ENCODE measurements around the gene OVCH1. TPM values are rescaled to one million over a fixed set of nuclear protein-coding genes. Genes with fewer than 3 reads are reported as not detected.

OVCH1 gene
- total RNA-seq, 1 experiment from 2014 or later, result 0.04 TPM

DNA sequence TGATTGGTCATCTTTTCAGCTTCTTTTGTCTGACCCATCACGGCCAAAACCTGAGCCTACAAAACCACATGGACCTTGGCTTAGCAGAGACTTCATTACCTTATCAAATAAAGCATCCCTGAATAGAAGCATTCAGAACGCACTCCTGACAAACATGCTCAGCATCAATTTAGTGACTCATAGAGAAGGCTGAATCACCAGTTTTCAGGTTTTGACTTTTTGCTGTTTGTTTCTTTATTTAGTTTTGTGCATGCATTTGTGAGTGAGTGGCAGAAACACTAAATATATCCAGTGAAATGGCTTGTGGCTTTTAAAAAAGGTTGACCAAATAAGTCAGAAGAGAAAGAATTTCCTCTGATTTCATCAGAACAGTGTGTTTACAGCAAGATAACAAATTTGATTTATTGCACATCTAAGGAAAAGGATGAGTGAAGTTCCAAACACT is 19.0 kb upstream of the OVCH1 start:
- Mint-ChIP-seq H3K27ac (no peak overlapping the region), H3K36me3 (peaks cover 6% of the 10 kb centered on the region; the same call in 1 of the 2 replicates), H3K4me1 (no peaks in the 10 kb centered on the region), H3K4me3 (no peak overlapping the region), H3K9me3 (no peaks in the 10 kb centered on the region), H3K27me3 (ENCODE audit: low read depth) (no peaks in the 10 kb centered on the region)
- ATAC-seq (no peak), DNase-seq (ENCODE audit: low spot score) (no peak)
- POLR2A ChIA-PET, result no interaction called here
- TF ChIP-seq ZNF317 (CRISPR knock-in tag; IDR thresholded peaks at IDR 0.05; ENCODE audit: borderline replicate concordance, low read depth) (no peak), NR2C2 (CRISPR knock-in tag; IDR thresholded peaks at IDR 0.05) (no peak), OVOL2 (CRISPR knock-in tag; IDR thresholded peaks at IDR 0.05; ENCODE audit: borderline replicate concordance) (no peak), EMX1 (CRISPR knock-in tag; IDR thresholded peaks at IDR 0.05) (no peak), ZNF263 (CRISPR knock-in tag; IDR thresholded peaks at IDR 0.05; ENCODE audit: low read depth) (no peak), GABPB1 (CRISPR knock-in tag; IDR thresholded peaks at IDR 0.05) (no peak), ZNF416 (CRISPR knock-in tag; IDR thresholded peaks at IDR 0.05) (no peak), ZBTB21 (CRISPR knock-in tag; IDR thresholded peaks at IDR 0.05; ENCODE audit: borderline replicate concordance) (no peak), ZNF423 (CRISPR knock-in tag; IDR thresholded peaks at IDR 0.05) (no peak), MXD4 (CRISPR knock-in tag; IDR thresholded peaks at IDR 0.05; ENCODE audit: borderline replicate concordance) (no peak), SMAD4 (CRISPR knock-in tag; IDR thresholded peaks at IDR 0.05) (no peak)
- TF ChIP-seq, protein P1, sequence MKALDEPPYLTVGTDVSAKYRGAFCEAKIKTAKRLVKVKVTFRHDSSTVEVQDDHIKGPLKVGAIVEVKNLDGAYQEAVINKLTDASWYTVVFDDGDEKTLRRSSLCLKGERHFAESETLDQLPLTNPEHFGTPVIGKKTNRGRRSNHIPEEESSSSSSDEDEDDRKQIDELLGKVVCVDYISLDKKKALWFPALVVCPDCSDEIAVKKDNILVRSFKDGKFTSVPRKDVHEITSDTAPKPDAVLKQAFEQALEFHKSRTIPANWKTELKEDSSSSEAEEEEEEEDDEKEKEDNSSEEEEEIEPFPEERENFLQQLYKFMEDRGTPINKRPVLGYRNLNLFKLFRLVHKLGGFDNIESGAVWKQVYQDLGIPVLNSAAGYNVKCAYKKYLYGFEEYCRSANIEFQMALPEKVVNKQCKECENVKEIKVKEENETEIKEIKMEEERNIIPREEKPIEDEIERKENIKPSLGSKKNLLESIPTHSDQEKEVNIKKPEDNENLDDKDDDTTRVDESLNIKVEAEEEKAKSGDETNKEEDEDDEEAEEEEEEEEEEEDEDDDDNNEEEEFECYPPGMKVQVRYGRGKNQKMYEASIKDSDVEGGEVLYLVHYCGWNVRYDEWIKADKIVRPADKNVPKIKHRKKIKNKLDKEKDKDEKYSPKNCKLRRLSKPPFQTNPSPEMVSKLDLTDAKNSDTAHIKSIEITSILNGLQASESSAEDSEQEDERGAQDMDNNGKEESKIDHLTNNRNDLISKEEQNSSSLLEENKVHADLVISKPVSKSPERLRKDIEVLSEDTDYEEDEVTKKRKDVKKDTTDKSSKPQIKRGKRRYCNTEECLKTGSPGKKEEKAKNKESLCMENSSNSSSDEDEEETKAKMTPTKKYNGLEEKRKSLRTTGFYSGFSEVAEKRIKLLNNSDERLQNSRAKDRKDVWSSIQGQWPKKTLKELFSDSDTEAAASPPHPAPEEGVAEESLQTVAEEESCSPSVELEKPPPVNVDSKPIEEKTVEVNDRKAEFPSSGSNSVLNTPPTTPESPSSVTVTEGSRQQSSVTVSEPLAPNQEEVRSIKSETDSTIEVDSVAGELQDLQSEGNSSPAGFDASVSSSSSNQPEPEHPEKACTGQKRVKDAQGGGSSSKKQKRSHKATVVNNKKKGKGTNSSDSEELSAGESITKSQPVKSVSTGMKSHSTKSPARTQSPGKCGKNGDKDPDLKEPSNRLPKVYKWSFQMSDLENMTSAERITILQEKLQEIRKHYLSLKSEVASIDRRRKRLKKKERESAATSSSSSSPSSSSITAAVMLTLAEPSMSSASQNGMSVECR (CRISPR knock-in tag; IDR thresholded peaks at IDR 0.05; ENCODE audit: borderline replicate concordance), result no peak
- TF ChIP-seq, protein P2, sequence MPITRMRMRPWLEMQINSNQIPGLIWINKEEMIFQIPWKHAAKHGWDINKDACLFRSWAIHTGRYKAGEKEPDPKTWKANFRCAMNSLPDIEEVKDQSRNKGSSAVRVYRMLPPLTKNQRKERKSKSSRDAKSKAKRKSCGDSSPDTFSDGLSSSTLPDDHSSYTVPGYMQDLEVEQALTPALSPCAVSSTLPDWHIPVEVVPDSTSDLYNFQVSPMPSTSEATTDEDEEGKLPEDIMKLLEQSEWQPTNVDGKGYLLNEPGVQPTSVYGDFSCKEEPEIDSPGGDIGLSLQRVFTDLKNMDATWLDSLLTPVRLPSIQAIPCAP (CRISPR knock-in tag; IDR thresholded peaks at IDR 0.05), result no peak
- TF ChIP-seq, protein P3, sequence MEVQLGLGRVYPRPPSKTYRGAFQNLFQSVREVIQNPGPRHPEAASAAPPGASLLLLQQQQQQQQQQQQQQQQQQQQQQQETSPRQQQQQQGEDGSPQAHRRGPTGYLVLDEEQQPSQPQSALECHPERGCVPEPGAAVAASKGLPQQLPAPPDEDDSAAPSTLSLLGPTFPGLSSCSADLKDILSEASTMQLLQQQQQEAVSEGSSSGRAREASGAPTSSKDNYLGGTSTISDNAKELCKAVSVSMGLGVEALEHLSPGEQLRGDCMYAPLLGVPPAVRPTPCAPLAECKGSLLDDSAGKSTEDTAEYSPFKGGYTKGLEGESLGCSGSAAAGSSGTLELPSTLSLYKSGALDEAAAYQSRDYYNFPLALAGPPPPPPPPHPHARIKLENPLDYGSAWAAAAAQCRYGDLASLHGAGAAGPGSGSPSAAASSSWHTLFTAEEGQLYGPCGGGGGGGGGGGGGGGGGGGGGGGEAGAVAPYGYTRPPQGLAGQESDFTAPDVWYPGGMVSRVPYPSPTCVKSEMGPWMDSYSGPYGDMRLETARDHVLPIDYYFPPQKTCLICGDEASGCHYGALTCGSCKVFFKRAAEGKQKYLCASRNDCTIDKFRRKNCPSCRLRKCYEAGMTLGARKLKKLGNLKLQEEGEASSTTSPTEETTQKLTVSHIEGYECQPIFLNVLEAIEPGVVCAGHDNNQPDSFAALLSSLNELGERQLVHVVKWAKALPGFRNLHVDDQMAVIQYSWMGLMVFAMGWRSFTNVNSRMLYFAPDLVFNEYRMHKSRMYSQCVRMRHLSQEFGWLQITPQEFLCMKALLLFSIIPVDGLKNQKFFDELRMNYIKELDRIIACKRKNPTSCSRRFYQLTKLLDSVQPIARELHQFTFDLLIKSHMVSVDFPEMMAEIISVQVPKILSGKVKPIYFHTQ (CRISPR knock-in tag; IDR thresholded peaks at IDR 0.05), result no peak
- TF ChIP-seq, protein P4, sequence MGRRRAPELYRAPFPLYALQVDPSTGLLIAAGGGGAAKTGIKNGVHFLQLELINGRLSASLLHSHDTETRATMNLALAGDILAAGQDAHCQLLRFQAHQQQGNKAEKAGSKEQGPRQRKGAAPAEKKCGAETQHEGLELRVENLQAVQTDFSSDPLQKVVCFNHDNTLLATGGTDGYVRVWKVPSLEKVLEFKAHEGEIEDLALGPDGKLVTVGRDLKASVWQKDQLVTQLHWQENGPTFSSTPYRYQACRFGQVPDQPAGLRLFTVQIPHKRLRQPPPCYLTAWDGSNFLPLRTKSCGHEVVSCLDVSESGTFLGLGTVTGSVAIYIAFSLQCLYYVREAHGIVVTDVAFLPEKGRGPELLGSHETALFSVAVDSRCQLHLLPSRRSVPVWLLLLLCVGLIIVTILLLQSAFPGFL (CRISPR knock-in tag; IDR thresholded peaks at IDR 0.05; ENCODE audit: borderline replicate concordance), result no peak
- TF ChIP-seq, protein P5, sequence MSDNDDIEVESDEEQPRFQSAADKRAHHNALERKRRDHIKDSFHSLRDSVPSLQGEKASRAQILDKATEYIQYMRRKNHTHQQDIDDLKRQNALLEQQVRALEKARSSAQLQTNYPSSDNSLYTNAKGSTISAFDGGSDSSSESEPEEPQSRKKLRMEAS (CRISPR knock-in tag; IDR thresholded peaks at IDR 0.05), result no peak
- TF ChIP-seq, protein P6, sequence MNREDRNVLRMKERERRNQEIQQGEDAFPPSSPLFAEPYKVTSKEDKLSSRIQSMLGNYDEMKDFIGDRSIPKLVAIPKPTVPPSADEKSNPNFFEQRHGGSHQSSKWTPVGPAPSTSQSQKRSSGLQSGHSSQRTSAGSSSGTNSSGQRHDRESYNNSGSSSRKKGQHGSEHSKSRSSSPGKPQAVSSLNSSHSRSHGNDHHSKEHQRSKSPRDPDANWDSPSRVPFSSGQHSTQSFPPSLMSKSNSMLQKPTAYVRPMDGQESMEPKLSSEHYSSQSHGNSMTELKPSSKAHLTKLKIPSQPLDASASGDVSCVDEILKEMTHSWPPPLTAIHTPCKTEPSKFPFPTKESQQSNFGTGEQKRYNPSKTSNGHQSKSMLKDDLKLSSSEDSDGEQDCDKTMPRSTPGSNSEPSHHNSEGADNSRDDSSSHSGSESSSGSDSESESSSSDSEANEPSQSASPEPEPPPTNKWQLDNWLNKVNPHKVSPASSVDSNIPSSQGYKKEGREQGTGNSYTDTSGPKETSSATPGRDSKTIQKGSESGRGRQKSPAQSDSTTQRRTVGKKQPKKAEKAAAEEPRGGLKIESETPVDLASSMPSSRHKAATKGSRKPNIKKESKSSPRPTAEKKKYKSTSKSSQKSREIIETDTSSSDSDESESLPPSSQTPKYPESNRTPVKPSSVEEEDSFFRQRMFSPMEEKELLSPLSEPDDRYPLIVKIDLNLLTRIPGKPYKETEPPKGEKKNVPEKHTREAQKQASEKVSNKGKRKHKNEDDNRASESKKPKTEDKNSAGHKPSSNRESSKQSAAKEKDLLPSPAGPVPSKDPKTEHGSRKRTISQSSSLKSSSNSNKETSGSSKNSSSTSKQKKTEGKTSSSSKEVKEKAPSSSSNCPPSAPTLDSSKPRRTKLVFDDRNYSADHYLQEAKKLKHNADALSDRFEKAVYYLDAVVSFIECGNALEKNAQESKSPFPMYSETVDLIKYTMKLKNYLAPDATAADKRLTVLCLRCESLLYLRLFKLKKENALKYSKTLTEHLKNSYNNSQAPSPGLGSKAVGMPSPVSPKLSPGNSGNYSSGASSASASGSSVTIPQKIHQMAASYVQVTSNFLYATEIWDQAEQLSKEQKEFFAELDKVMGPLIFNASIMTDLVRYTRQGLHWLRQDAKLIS (CRISPR knock-in tag; IDR thresholded peaks at IDR 0.05; ENCODE audit: borderline replicate concordance), result no peak
- TF ChIP-seq, protein P7, sequence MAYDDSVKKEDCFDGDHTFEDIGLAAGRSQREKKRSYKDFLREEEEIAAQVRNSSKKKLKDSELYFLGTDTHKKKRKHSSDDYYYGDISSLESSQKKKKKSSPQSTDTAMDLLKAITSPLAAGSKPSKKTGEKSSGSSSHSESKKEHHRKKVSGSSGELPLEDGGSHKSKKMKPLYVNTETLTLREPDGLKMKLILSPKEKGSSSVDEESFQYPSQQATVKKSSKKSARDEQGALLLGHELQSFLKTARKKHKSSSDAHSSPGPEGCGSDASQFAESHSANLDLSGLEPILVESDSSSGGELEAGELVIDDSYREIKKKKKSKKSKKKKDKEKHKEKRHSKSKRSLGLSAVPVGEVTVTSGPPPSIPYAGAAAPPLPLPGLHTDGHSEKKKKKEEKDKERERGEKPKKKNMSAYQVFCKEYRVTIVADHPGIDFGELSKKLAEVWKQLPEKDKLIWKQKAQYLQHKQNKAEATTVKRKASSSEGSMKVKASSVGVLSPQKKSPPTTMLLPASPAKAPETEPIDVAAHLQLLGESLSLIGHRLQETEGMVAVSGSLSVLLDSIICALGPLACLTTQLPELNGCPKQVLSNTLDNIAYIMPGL (CRISPR knock-in tag; IDR thresholded peaks at IDR 0.05), result no peak
- CTCF ChIA-PET, result no interaction called here
